GM12878 (cell line): ENCODE results near the gene SLC12A7. TPM values are rescaled to one million over a fixed set of nuclear protein-coding genes. Genes with fewer than 3 reads are reported as not detected.

ENCODE experiments used
- ATF3 ChIP-seq: IDR thresholded peaks from 2 replicates; pipeline ENCODE4 v1.6.1; 2011; ENCODE audit warnings: low read depth, mild to moderate bottlenecking, low read length, moderate library complexity, borderline replicate concordance; ENCODE audit errors: extremely low read depth
- CEBPZ ChIP-seq: fragments of 150-350 bp; IDR thresholded peaks from 2 replicates; pipeline ENCODE4 v1.6.1; 2016; ENCODE audit warnings: low read depth, low read length
- CHD2 ChIP-seq: IDR thresholded peaks from 2 replicates; pipeline ENCODE4 v1.6.1; 2011; ENCODE audit warnings: low read depth, low read length, improper control_type of control experiment, borderline replicate concordance
- CTCF ChIP-seq, 3 experiments: IDR thresholded peaks in 2 of 3; conservative IDR thresholded peaks in 1 of 3; 2 replicates each; pipeline ENCODE4 v1.5.1; 2011; ENCODE audit warnings: low read depth in 3 of 3, low read length in 3 of 3, mild to moderate bottlenecking in 3 of 3, control low read depth in 2 of 3, moderate library complexity in 2 of 3, inconsistent platforms in 1 of 3, mixed read lengths in 1 of 3; ENCODE audit not compliant: control insufficient read depth in 2 of 3, insufficient read depth in 1 of 3; ENCODE audit errors: extremely low read depth in 1 of 3
- ELK1 ChIP-seq: IDR thresholded peaks from 2 replicates; pipeline ENCODE4 v1.6.1; 2012; ENCODE audit warnings: low read depth, low read length, improper control_type of control experiment
- FOXK2 ChIP-seq: fragments of 450-650 bp; IDR thresholded peaks from 2 replicates; pipeline ENCODE4 v1.6.1; 2017; ENCODE audit warnings: mild to moderate bottlenecking, moderate library complexity
- JUND ChIP-seq: IDR thresholded peaks from 2 replicates; pipeline ENCODE4 v1.6.1; 2012; ENCODE audit warnings: low read depth, mild to moderate bottlenecking, low read length, improper control_type of control experiment, moderate library complexity
- LARP7 ChIP-seq: fragments of 450-650 bp; IDR thresholded peaks from 2 replicates; pipeline ENCODE4 v1.6.1; 2017; ENCODE audit warnings: mild to moderate bottlenecking
- MTA3 ChIP-seq: IDR thresholded peaks from 2 replicates; pipeline ENCODE4 v1.6.1; 2012; ENCODE audit warnings: low read length, inconsistent platforms, borderline replicate concordance
- NFYA ChIP-seq: IDR thresholded peaks from 2 replicates; pipeline ENCODE4 v1.6.1; 2011; ENCODE audit warnings: low read depth, mild to moderate bottlenecking, low read length, improper control_type of control experiment, borderline replicate concordance
- PAX8 ChIP-seq: fragments of 450-650 bp; IDR thresholded peaks from 2 replicates; pipeline ENCODE4 v1.6.1; 2017; ENCODE audit warnings: mild to moderate bottlenecking, moderate library complexity
- POLR2A ChIP-seq: IDR thresholded peaks from 2 replicates; pipeline ENCODE4 v1.6.1; 2011; ENCODE audit warnings: low read depth, mild to moderate bottlenecking, low read length
- POLR2AphosphoS2 ChIP-seq: IDR thresholded peaks from 2 replicates; pipeline ENCODE4 v1.6.1; 2011; ENCODE audit warnings: low read depth, mild to moderate bottlenecking, low read length, improper control_type of control experiment, moderate library complexity
- RB1 ChIP-seq: fragments of 450-650 bp; formaldehyde crosslinking; IDR thresholded peaks from 2 replicates; pipeline ENCODE4 v1.6.1; 2017; ENCODE audit warnings: mild to moderate bottlenecking, borderline replicate concordance
- RELB ChIP-seq: fragments of 450-650 bp; IDR thresholded peaks from 2 replicates; pipeline ENCODE4 v1.6.1; 2017; ENCODE audit warnings: low read depth, mild to moderate bottlenecking, moderate library complexity
- SMARCA5 ChIP-seq: fragments of 450-650 bp; IDR thresholded peaks from 2 replicates; pipeline ENCODE4 v1.6.1; 2017; ENCODE audit warnings: mild to moderate bottlenecking
- STAT1 ChIP-seq: fragments of 450-650 bp; conservative IDR thresholded peaks from 2 replicates; pipeline ENCODE4 v1.6.1; 2014; ENCODE audit warnings: antibody characterized with exemption, mild to moderate bottlenecking
- USF1 ChIP-seq: IDR thresholded peaks from 2 replicates; pipeline ENCODE4 v1.6.1; 2011; ENCODE audit warnings: borderline replicate concordance, low read depth, mild to moderate bottlenecking, moderate library complexity, mixed read lengths, low read length; ENCODE audit not compliant: insufficient read depth; ENCODE audit errors: extremely low read length
- USF2 ChIP-seq: IDR thresholded peaks from 2 replicates; pipeline ENCODE4 v1.6.1; 2011; ENCODE audit warnings: low read depth, low read length, improper control_type of control experiment, borderline replicate concordance
- YY1 ChIP-seq: IDR thresholded peaks from 2 replicates; pipeline ENCODE4 v1.6.1; 2011; ENCODE audit warnings: low read depth, mild to moderate bottlenecking, low read length
- polyA plus RNA-seq, 11 experiments: library from polyadenylated mRNA; depleted of rRNA in 4 of 11; unstranded in 6 of 11; stranded (reverse) in 5 of 11; fragments of >200 nt; fragmentation: Nextera tagmentation in 4 of 11; fragmentation: Illumina TruSeq in 1 of 11; extraction: Ambion mirVana in 4 of 11; extraction: Trizol in 1 of 11; gene quantifications; 1 replicate in 1 of 11; 2 replicates in 10 of 11; pipeline versions ENCODE4 v1.2.1 to v1.2.3, GENCODE V29; 2011 to 2016; ENCODE audit warnings: inconsistent platforms in 2 of 11, missing spikeins in 2 of 11, low read depth in 1 of 11
- total RNA-seq, 4 experiments: library from RNA; depleted of rRNA in 3 of 4; stranded (reverse); fragments of >200 nt in 3 of 4; fragmentation: Illumina TruSeq in 1 of 4; extraction: Trizol in 1 of 4; gene quantifications; 2 replicates each; pipeline versions ENCODE4 v1.2.1 to v1.2.3, GENCODE V29; 2013 to 2021

The SLC12A7 gene
- total and polyA plus RNA-seq, 10 of the 15 experiments (the other 5 are each of a cell fraction or from before 2014, with no cell fraction given): 0.10 to 10.0 (median 2.9) TPM

GRCh38 chr5:1111727-1112289 is at the start of gene SLC12A7 (continued):
- TF ChIP-seq SMARCA5 (peak; percentile 55; the same call in 1 of the 2 replicates), STAT1 (no peak), CTCF (IDR thresholded peaks at IDR 0.05 in 2 of 3, conservative IDR thresholded peaks at IDR 0.05 in 1 of 3; ENCODE audit: control insufficient read depth in 2 of 3, extremely low read depth in 1 of 3, insufficient read depth in 1 of 3, low read depth in 3 of 3, low read length in 3 of 3) (no peak), POLR2AphosphoS2 (peak; percentile 32; the same call in 1 of the 2 replicates), FOXK2 (no peak), ELK1 (no peak), ATF3 (peak; percentile 42; the same call in 1 of the 2 replicates), MTA3 (no peak), USF1 (peak; percentile 84), RB1 (peak; percentile 63; the same call in 1 of the 2 replicates), LARP7 (peak; percentile 63; the same call in 1 of the 2 replicates), PAX8 (no peak), CHD2 (no peak), USF2 (peak; percentile 61), YY1 (no peak), CEBPZ (no peak), JUND (no peak), POLR2A (peak; percentile 73), RELB (no peak), NFYA (no peak)
